Ishikawa (cell line): ENCODE measurements around the gene ZNF764.

ENCODE experiments used
- CEBPB ChIP-seq: IDR thresholded peaks from 2 replicates; pipeline ENCODE4 v1.6.1; 2012
- CREB1 ChIP-seq: IDR thresholded peaks from 2 replicates; pipeline ENCODE4 v1.6.1; 2012; ENCODE audit warnings: low read depth
- FOXM1 ChIP-seq: IDR thresholded peaks from 2 replicates; pipeline ENCODE4 v1.6.1; 2012; ENCODE audit warnings: low read depth, borderline replicate concordance
- RAD21 ChIP-seq: IDR thresholded peaks from 2 replicates; pipeline ENCODE4 v1.6.1; 2012; ENCODE audit warnings: low read depth
- TCF12 ChIP-seq: IDR thresholded peaks from 2 replicates; pipeline ENCODE4 v1.6.1; 2012; ENCODE audit warnings: low read depth
- TEAD4 ChIP-seq: IDR thresholded peaks from 2 replicates; pipeline ENCODE4 v1.6.1; 2012
- TF ChIP-seq, protein P1 (sequence below): IDR thresholded peaks from 2 replicates; pipeline ENCODE4 v1.6.1; 2012
- TF ChIP-seq, protein P2 (sequence below): IDR thresholded peaks from 2 replicates; pipeline ENCODE4 v1.6.1; 2012; ENCODE audit warnings: low read depth, mild to moderate bottlenecking

The ZNF764 gene

DNA sequence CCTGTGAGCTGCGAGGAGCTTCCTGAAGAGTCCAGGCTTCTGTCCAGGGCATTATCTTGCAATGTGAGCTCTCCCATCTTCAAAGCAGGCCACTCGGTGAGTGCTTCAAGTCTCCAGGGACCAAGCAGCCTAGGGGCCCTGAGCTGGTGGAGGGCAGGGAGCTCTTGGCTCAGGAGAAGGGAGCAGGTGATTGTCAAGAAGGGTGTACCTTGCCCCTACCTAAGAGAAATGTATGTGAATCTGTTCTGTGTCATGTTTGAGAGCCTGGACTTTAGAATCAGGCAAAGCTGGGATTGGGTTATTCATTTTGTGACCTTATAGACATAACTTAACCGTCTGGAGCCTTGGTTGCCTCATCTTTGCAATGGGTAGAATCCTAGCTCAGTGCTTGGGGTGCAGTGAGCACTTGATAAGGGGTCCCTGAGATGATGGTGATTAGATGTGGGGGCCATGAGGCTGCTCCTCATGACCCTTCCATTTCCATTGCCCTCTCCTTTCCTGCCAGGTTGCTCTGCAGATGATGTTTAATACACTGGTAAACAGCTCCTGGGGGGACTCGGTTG, 47.7 kb downstream of the ZNF764 start:
- no peak for TF ChIP-seq FOXM1
- TF ChIP-seq CEBPB = no peak
- TF ChIP-seq, protein P1, sequence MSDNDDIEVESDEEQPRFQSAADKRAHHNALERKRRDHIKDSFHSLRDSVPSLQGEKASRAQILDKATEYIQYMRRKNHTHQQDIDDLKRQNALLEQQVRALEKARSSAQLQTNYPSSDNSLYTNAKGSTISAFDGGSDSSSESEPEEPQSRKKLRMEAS = no peak
- TF ChIP-seq CREB1 = no peak
- no peak for TF ChIP-seq RAD21
- TF ChIP-seq TEAD4 = no peak
- TF ChIP-seq TCF12 = no peak
- TF ChIP-seq, protein P2, sequence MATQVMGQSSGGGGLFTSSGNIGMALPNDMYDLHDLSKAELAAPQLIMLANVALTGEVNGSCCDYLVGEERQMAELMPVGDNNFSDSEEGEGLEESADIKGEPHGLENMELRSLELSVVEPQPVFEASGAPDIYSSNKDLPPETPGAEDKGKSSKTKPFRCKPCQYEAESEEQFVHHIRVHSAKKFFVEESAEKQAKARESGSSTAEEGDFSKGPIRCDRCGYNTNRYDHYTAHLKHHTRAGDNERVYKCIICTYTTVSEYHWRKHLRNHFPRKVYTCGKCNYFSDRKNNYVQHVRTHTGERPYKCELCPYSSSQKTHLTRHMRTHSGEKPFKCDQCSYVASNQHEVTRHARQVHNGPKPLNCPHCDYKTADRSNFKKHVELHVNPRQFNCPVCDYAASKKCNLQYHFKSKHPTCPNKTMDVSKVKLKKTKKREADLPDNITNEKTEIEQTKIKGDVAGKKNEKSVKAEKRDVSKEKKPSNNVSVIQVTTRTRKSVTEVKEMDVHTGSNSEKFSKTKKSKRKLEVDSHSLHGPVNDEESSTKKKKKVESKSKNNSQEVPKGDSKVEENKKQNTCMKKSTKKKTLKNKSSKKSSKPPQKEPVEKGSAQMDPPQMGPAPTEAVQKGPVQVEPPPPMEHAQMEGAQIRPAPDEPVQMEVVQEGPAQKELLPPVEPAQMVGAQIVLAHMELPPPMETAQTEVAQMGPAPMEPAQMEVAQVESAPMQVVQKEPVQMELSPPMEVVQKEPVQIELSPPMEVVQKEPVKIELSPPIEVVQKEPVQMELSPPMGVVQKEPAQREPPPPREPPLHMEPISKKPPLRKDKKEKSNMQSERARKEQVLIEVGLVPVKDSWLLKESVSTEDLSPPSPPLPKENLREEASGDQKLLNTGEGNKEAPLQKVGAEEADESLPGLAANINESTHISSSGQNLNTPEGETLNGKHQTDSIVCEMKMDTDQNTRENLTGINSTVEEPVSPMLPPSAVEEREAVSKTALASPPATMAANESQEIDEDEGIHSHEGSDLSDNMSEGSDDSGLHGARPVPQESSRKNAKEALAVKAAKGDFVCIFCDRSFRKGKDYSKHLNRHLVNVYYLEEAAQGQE = no peak

DNA sequence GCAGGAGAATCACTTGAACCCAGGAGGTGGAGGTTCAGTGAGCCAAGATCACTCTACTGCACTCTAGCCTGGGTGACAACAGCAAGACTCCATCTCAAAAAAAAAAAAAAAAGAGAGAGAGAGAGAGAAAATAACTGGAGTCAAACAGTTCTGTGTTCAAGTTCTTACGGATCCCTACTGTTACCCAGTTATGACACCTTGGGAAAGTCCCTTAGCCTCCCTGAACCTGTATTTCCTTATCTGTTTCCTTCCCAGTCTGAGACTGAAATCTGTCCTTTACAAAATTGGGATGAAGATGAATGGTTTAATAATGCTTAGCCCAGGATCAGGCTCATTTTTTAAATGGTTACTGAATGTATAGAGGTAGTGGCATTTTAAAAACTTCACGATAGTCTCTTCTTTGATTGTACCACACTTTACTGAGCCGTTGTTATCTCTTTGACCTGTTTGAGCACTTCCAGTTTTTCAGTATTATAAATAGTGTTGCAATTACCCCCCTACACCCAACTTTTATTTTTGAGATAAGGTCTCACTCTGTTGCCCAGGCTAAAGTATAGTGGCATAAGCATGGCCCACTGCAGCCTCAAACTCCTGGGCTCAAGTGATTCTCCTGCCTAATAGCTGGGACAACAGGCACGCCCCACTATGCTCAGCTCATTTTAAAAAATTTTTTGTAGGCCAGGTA, 49.0 kb downstream of the ZNF764 start:
- TF ChIP-seq RAD21 = no peak
